Thyroid gland (tissue), 4 donors: ENCODE measurements around the gene BLOC1S5. TPM values are rescaled to one million over a fixed set of nuclear protein-coding genes. Genes with fewer than 3 reads are reported as not detected.

Experiments used
- DNase-seq, 2 donors: peaks; one replicate each; pipeline ENCODE4 v3.0.0-alpha.2; 2019
- H3K27ac ChIP-seq, 3 donors: fragments of 200-600 bp; sonication (generic); 1 replicate in 2 of 3; 2 replicates in 1 of 3; pipeline ENCODE4 v1.5.1; 2016 to 2019; ENCODE audit warnings: mild to moderate bottlenecking in 1 of 3, moderate library complexity in 1 of 3
- H3K27me3 ChIP-seq: fragments of 200-600 bp; sonication (generic); one replicate; pipeline ENCODE4 v1.5.1; 2019
- H3K36me3 ChIP-seq, 2 donors: fragments of 200-600 bp; sonication (generic); one replicate each; pipeline ENCODE4 v1.5.1; 2016 to 2019
- H3K4me1 ChIP-seq, 2 donors: fragments of 200-600 bp; sonication (generic); one replicate each; pipeline ENCODE4 v1.5.1; 2017 to 2019
- H3K4me3 ChIP-seq, 3 donors: fragments of 200-600 bp; sonication (generic); replicated peaks in 1 of 3; 1 replicate in 2 of 3; 2 replicates in 1 of 3; pipeline ENCODE4 v1.5.1; 2016; ENCODE audit warnings: mild to moderate bottlenecking in 1 of 3
- H3K9me3 ChIP-seq: fragments of 200-600 bp; sonication (generic); one replicate; pipeline ENCODE4 v1.5.1; 2017
- POLR2A ChIP-seq, 2 donors: fragments of 450-650 bp; IDR thresholded peaks; one replicate each; pipeline ENCODE4 v1.6.1; 2017; ENCODE audit warnings: antibody characterized with exemption in 2 of 2, mild to moderate bottlenecking in 2 of 2, moderate library complexity in 1 of 2
- WGBS, 2 donors: methylation state at CpG; one replicate each; pipeline ENCODE4 v1.1.5; 2017; 5-methylcytosine and 5-hydroxymethylcytosine counted together
- intact Hi-C: fragments of 100-400 bp; cut with DNase I; formaldehyde crosslinking; loops from one replicate; pipeline ENCODE4 v1.15.1; 2023
- total RNA-seq, 4 donors: library from RNA; depleted of rRNA; stranded (reverse); fragments of >200 nt; gene quantifications; one replicate each; pipeline ENCODE4 v1.2.3, GENCODE V29; 2016
- TF ChIP-seq, protein P1 (sequence below), 6 experiments: fragments of 200-600 bp in 3 of 6; fragments of 450-650 bp in 3 of 6; sonication (generic) in 3 of 6; IDR thresholded peaks; one replicate each; pipeline ENCODE4 v1.5.1; 2016 to 2019; ENCODE audit warnings: antibody characterized with exemption in 6 of 6, mild to moderate bottlenecking in 2 of 6, inconsistent platforms in 1 of 6, moderate library complexity in 1 of 6

The BLOC1S5 gene
- total RNA-seq, 4 donors from 2014 or later = 15.2 to 27.7 (median 19.9) TPM

DNA sequence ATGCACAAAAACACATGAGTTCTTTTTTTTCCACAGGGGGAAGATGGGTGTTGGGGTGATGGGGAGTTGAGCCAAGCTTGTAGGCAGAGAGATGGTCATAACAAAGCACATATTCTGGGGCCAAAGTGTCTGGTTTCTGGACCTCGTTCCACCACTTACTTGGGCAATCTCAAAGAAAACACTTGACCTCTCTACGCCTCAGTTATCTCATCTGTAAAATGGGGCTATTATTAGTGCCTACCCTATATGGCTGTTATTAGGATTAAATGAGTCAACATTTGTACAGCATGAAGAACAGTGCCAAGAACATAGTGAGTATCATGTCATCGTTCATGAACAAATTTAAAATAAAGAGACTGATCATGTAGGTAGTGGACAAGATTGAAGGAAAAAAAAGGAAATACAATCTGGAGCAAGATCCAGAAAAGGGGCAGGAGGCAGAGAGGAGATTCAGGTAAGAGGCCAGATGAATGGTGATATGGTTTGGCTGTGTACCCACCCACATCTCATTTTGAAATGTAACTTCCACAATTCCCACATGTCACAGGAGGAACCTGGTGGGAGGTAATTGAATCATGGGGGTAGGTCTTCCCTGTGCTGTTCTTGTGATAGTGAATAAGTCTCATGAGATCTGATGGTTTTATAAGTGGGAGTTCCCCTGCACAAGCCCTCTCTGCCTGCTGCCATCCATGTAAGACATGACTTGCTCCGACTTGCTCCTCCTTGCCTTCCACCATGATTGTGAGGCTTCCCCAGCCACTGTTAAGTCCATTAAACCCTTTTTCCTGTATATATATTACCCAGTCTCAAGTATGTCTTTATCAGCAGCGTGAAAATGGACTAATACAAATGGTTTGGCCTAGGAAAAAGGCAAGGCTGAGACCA, 23.9 kb upstream of the BLOC1S5 start:
- Histone ChIP-seq H3K27me3 (no peaks in the 10 kb centered on the region), H3K9me3 (no peaks in the 10 kb centered on the region), H3K4me1 (peaks cover 0 to 10% of the 10 kb centered on the region in 2 donors), H3K4me3 (no peak overlapping the region), H3K36me3 (peaks cover 0 to 15% of the 10 kb centered on the region in 2 donors), H3K27ac (no peak overlapping the region)
- intact Hi-C loops = no loop called here
- DNase-seq = no peak
- 87 to 98% methylated on average over 5 of the region's 5 CpGs for WGBS, 2 donors
- no peak for TF ChIP-seq POLR2A (IDR thresholded peaks at IDR 0.05)
- TF ChIP-seq, protein P1, sequence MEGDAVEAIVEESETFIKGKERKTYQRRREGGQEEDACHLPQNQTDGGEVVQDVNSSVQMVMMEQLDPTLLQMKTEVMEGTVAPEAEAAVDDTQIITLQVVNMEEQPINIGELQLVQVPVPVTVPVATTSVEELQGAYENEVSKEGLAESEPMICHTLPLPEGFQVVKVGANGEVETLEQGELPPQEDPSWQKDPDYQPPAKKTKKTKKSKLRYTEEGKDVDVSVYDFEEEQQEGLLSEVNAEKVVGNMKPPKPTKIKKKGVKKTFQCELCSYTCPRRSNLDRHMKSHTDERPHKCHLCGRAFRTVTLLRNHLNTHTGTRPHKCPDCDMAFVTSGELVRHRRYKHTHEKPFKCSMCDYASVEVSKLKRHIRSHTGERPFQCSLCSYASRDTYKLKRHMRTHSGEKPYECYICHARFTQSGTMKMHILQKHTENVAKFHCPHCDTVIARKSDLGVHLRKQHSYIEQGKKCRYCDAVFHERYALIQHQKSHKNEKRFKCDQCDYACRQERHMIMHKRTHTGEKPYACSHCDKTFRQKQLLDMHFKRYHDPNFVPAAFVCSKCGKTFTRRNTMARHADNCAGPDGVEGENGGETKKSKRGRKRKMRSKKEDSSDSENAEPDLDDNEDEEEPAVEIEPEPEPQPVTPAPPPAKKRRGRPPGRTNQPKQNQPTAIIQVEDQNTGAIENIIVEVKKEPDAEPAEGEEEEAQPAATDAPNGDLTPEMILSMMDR (IDR thresholded peaks at IDR 0.05) = no peak

- no peak for DNase-seq
- no peak for TF ChIP-seq POLR2A (IDR thresholded peaks at IDR 0.05)
- intact Hi-C loops = no loop called here
These were observed 22.6 kb upstream of the BLOC1S5 start for GRCh38 chr6:8086755-8087306.

GRCh38 chr6:8085053-8085511, 20.9 kb upstream of the BLOC1S5 start:
- TF ChIP-seq, protein P1 (IDR thresholded peaks at IDR 0.05) = no peak
- no peak for TF ChIP-seq POLR2A (IDR thresholded peaks at IDR 0.05)
- Histone ChIP-seq H3K9me3 (no peaks in the 10 kb centered on the region), H3K4me1 (peaks cover 0 to 15% of the 10 kb centered on the region in 2 donors), H3K27ac (no peak overlapping the region), H3K36me3 (peaks cover 0 to 15% of the 10 kb centered on the region in 2 donors), H3K27me3 (no peaks in the 10 kb centered on the region), H3K4me3 (no peak overlapping the region)
- intact Hi-C loops = no loop called here
- 51 to 67% methylated on average over 2 of the region's 2 CpGs for WGBS, 2 donors
- DNase-seq = peak; percentile 41 to 60

More at GRCh38 chr6:8086755-8087306, 22.6 kb upstream of the BLOC1S5 start:
- Histone ChIP-seq H3K4me3 (no peak overlapping the region), H3K9me3 (no peaks in the 10 kb centered on the region), H3K27ac (no peak overlapping the region), H3K4me1 (peaks cover 0 to 15% of the 10 kb centered on the region in 2 donors), H3K27me3 (no peaks in the 10 kb centered on the region), H3K36me3 (peaks cover 0 to 15% of the 10 kb centered on the region in 2 donors)
- whole genome bisulfite sequencing, 2 donors = 86 to 91% methylated on average over 9 of the region's 9 CpGs

DNA sequence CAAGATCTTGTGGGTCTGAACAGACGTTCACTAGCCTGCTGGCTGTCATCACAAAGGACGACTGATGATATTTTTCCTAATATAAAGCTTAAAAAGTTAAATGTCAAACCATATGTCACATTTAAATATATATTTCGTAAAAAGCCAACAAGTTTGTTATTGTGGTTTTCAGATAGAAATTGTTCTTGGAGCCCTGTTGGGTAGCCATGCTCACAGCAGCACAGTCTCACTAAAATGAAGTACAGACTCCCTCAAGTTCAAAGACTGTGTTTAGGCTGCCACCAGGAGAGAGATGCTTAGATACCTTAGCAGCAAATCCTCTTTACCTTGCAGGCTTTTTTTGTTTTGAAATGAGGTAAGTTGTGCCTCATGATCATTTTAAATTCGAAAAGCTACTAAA, 20.4 kb upstream of the BLOC1S5 start:
- Histone ChIP-seq H3K4me3 (no peak overlapping the region), H3K27me3 (no peaks in the 10 kb centered on the region)
- WGBS, 2 donors = 81 to 93% methylated on average over 4 of the region's 4 CpGs

More for the DNA sequence above, 20.4 kb upstream of the BLOC1S5 start:
- no peak for TF ChIP-seq POLR2A (IDR thresholded peaks at IDR 0.05)
- TF ChIP-seq, protein P1 (IDR thresholded peaks at IDR 0.05) = no peak
- Histone ChIP-seq H3K4me1 (peaks cover 0 to 15% of the 10 kb centered on the region in 2 donors), H3K27ac (no peak overlapping the region), H3K36me3 (peaks cover 0 to 13% of the 10 kb centered on the region in 2 donors), H3K9me3 (no peaks in the 10 kb centered on the region)
- DNase-seq = no peak
- intact Hi-C loops = no loop called here
